NCI-H524 treated with DMSO at 0.1 percent for 48 hours (cell line): Measurements from ENCODE around the gene KCNAB1.

ENCODE experiments used
- DNase-seq: peaks from one replicate; lab custom pipeline; 2025; lab: John Stamatoyannopoulos, UW

The KCNAB1 gene

DNA sequence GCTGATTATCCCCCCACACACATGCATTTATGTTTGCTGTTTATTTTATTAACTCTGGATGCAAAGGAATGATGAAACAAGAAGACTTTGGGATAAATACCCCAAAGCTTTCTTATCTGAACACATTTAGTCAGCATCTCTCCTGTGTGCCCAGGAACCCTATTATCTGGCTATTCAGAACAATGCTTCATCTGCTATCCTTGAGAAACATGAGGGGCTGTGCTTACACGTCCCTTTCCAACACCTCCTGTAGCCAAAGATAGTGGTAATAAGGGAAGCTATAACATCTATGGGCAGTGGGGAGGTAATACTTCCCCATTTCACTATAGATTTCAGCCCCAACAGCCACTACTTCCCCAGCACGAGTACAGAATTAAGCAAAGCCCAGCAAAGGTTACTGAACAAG lies 339.8 kb downstream of the KCNAB1 start:
- no peak for DNase-seq

DNA sequence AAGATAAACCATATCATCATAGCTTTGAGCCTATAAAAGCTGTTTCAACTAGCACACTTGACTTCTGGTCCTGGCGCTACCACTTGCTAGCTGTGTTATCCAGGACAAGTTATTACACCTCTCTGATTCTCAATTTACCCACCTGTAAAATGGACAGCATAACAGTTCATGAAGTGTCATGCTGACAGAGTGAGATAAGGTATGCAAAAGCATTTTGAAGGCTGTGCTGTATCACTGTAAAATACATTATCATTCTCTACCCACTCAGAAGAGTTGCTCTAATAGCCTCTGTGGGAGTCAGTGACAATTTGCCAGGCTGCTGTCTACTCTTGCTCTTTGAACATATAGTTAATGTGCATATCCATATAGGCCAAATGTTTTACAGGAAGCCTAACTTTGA lies 341.5 kb downstream of the KCNAB1 start:
- DNase-seq: no peak

DNA sequence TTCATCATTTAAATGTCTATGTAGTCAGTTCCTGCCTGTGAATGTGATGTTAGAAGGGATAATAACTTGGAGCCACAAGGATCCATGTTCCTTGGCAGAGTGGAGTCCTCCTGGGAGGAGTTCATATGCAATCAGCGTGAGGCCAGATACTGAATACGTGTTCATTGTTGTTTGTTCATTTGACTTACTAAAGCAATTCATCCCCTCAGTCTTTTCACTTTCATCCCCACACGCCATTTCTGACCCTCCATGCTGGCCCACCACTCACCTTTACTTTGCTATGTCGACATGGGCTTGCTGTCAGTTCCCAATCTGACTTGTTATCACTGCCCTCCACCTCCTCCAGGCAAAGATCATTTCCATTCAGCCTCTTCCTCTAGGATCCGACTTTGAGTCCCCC lies 342.7 kb downstream of the KCNAB1 start:
- DNase-seq: no peak

DNA sequence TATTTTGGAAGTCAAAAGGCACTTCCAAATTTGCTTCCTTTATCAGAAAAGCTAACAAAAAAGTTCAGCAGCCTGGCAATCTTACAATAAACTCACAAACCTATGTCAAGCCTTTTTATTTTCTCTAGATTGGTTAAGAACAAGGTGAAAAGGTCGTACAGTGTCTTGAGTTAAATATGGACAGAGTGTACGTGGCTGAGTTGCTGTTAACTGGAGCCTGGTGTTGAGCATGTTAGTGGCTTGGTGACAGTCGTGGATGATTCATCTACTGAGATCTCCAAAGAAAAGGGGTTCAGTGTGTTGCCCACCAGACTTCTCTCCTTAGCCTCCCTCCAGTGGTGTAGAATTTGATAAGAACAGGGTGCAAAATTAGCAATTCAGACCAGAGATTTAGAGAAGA lies 344.8 kb downstream of the KCNAB1 start:
- DNase-seq: no peak

DNA sequence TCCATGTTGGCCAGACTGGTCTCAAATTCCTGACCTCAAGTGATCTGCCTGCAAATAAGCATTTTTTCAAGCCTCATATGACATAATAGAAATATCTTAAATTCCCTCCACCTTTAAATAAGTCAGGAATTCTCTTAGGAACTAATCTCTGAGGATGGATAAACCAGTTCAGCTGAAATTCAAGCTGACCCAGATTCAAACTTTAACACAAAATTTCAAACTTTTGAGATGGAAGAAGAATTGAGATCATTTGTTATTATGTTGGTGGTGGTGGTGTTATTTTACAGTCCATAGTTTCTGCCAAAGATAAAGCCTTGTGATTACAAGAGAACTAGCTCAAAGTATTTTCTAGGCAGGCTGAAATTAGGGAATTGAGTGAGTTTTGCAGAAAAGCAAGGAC lies 349.1 kb downstream of the KCNAB1 start:
- no peak for DNase-seq

DNA sequence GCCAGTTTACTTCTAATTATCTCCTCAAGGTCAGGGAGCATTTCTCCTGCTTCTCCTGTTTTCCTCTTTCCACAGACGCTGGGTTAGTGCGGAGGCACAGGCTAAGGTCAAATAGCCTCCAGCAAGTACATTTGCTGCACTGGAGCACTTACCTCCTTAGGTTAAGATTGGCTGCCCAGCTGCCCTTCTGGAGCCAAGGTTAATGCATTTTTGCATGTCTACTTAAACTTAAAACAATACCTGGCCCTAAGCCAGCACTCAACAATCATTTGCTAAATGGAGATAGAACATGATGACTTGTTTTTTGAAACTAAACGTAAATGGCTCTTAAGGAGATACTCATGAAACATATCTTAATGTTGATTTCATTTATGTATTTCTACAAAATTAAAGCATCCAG lies 351.1 kb downstream of the KCNAB1 start:
- no peak for DNase-seq

DNA sequence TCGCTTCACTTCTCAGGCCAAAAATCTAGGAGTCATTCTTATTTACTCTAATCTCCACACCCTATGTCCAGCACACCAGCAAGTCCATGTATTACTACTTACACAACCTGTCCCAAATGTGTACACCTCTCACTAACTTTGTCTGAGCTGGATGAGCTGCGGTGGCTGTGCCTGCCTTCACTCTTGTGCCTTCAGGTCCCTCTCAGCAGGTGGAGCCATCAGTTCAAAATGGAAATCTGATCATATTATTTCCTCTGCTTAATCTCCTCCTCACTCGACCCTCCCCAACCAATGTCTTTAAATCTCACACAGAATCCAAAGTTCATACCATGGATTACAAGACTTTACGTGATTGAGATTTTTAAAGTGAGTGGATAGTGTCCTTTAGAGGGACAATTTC lies 351.8 kb downstream of the KCNAB1 start:
- DNase-seq: no peak

DNA sequence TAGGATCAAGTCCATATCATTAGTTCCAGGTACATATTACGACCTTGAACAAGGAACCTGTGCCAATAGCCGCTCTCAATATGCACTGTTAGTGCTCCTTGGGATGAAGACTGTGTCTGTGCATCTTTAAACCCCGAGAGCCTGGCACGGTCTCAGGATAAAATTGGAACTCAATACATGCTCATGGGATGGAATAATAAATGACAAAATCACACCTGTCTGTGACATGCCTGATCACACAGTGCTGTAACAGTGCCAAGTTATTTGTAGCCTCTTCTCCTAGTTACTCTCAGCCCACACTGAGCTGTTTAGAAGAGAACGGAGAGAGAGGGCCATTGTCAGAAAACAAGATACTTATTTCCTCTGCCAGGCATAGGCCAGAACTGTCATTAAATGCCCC lies 352.3 kb downstream of the KCNAB1 start:
- no peak for DNase-seq

DNA sequence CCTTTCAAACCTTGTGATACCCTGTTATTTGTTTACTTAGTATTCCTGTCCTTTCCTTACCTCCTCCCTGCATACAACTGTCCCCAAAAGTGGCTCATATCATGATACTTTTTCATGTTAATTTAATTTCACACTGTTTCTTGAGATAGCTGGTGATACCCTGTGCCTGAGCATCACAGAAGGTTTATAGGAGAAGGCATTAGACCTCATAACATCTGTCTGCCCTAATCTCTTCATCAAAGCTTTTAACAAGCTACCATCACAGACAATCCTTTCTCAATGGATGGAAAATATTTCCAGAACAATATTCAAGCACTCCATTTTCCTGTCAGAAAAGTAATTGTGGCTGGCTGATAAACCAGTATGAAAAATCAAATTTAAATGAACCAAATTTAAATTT lies 353.0 kb downstream of the KCNAB1 start:
- DNase-seq: no peak

DNA sequence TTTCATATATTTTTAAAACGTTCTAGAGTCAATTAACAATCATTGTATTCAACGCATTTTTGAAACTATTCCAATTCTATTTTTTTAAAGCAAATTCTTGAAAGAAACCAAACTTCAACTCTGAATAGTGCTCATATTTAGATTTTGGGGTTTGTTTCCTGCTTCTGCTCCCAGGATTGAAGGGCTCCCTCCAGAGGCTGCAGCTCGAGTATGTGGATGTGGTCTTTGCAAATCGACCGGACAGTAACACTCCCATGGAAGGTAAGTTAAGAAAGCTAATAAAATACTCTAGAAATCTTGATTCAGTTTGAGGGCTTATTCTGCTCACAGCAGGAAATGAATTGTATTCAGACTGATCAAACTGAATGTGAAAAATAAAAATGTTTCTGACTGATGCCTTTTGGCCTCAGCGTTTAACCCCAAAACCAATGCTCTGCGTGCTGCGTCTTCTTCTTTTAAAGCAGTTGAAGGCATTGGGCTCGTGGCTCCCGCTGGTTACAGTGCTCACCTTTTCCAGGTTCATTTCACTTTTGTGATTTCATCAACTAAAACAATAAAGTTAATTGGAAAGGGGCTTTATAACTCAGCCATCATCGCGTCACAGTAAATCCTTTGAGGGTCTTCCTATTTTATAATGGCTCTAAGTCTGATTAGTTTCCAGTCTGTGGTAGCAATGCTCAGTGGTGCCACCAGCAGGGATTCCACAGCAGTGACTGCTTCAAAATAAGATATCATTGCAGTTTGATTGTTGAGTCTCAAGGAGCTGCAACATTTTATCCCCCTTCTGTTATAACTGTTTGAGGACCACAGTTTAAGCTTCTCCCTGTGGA lies 354.4 kb downstream of the KCNAB1 start:
- no peak for DNase-seq

DNA sequence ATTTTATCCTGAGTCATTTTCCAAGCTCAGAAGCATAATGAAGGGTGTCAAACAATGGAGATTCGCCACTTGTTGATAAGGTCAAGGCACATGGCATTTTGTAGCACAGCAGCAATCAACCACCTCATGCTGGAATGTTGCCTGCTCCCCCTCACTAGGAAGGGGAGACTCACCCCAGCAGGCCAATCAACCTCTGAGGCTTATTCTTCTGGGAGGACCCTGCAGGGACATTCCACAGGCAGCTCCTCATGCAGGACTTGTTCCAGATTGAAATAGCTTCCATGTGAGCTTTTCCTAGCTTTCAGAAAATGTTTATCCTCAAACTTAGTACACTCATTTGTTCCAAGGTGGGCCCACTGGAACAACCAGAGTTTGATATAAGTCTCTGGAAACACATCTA lies 356.9 kb downstream of the KCNAB1 start:
- no peak for DNase-seq

DNA sequence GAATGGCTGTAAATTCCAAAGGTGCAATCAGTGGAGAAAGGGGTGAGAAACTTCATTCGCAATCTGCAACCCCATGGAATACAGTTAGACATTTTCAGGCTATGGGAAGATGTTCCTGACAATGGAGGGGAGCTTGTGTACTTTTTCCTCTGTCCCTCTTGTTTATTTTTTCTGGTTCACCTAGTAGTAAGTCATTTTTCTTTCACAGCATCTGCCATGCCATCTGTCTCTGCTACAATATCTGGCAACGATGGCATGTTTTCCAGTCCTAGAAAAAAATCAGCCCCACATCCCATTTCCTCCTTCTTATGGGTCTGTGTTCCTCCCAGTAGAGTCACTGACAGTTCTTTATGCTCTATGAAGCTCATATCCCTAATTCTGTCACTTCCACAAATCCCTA lies 358.5 kb downstream of the KCNAB1 start:
- DNase-seq: peak; percentile 58

DNA sequence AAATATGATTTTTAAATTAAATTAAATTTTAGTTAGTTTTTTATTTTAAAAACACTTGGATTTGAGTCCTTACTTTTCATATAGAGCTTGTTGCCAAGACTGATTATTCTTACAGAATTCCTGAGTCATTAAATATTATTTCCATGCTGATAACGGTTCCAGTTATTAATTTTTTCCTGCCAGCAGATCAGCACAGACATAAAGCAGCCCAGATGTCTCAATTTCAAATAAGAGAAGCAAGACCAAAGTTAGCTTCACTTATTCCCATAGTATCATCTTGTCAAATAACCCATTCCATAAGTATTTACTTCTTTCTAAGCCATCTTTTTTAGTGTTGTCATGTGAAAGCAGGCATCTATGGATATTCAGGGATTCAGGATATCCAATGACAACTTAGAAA lies 359.2 kb downstream of the KCNAB1 start:
- DNase-seq: no peak

DNA sequence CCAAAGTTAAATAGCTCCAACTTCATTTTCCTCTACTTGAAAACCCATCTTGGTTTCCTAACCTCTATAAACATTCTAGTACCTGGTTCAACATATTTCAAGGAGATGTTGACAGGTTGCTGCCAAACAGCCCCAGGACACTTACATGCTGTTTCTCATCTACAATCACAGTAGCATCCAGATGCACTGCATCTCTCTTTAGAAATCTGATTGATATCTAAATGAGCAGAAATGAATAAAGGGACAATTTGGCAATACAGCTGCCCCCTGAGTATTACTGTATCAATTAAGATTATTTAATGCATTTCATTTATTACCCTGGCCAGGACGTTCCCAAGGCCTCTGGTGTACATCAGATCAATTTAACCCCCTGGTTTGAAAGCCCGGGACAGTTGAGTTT lies 360.6 kb downstream of the KCNAB1 start:
- no peak for DNase-seq

DNA sequence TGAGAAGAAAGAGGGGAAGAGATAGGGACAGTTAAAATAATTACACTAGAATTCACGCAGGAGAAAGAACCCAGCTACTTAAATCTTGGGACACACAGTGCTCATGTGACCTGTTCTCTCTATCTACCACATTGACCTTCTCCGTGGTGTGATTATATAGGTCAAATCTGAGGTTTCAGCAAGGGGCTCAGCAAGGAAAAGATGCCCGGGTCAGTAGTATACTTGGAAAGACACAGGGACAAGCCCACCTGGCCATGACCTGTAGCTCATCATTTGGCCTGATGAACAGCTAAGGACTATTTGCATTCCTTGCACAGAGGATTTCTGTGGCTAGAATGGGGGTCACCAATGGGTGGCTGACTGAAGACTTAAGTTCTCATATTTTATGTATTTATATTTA lies 362.6 kb downstream of the KCNAB1 start:
- no peak for DNase-seq

DNA sequence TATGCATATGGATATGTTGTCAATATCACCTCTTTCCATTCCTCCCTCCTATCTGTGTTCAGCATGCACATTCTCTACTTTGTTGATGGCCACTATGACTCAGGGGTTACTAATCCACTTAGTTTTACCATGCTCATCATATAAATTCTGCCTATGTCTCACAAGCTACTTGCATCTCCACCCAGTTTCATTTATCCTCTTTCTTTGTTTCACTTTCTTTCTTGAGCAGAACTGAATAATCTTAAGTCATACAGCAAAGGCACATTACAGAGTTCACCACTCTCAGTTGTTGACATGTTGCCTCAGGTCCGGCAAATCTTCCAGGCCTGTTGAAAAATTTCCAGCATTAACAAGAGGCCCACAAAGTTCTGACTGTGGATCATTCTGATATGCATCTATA lies 363.0 kb downstream of the KCNAB1 start:
- no peak for DNase-seq

DNA sequence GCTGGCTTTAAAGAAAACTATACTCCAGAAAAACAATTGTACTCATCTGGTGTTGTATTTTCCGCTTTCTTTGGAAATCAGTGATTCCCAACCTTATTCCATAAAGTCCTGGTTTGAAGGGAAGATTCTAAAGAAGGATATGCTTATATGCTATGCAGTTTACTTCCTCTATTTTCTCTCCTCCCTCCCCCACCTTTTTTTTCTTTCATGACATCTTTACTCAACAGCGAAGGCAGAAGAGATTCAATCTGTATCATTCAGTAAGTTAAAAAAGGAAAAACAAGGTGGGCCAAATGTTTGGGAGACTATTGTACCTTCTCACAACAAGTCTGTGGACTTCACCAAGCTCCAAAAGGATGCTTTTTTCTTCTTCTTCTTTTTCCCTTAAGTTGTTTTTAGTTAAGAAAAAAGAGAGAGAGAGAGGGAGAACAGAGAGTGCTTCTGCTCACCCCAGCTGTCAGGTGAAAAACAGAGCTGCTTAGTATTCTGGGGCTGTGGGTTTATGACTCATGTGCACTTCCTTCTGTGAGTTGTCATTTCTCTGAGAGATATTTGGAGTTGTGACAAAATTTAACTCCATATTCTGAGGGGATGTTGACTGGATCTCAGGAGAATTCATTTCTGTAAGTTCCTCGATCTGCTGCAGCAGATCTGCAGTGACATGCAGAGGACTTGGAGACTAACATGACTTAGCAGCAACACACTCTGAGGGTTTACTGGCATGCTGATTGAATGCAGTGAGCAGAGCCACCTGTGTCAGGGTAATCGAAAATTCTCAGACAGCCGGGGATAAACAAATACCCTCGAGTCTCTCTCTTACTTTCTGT lies 363.8 kb downstream of the KCNAB1 start:
- no peak for DNase-seq

DNA sequence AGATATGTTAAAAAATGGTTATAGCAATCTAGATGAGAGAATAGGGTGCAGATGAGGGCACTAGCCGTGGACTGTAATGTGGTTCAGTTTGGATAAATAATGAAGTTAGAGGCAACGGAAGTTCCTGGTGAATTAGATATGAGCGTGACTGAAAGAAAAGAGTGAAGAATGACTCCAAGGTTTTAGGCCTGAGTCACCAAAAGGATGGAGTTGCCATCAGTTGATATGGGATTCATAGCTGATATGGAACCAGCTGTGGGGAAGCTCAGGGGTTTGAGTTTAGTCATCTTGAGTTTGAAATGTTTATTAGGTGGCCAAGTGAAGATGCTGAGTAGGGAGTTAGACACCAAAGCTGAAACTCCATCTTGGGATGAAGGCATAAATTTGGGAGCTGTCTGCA lies 368.4 kb downstream of the KCNAB1 start:
- DNase-seq: no peak

DNA sequence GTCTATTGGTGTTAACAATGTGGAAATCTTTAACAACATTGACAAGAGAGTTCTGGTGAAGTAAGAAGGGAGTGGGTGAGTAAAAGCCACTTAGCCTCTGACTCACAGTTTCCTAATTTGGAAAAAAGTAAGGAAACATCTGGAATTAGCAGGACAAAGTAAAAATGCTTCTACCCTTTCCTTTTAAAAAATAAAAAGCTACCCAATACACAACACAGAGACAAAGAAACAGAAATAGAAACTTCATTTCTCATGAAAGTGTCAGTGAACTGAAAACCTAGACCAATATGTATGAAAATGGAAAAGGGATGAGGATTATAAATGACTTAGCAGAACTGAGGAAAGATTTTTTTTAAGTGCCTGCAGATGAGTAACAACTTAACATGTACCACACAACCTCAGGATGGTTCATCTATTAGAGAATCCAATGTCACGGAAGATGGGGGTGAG lies 369.1 kb downstream of the KCNAB1 start:
- no peak for DNase-seq

DNA sequence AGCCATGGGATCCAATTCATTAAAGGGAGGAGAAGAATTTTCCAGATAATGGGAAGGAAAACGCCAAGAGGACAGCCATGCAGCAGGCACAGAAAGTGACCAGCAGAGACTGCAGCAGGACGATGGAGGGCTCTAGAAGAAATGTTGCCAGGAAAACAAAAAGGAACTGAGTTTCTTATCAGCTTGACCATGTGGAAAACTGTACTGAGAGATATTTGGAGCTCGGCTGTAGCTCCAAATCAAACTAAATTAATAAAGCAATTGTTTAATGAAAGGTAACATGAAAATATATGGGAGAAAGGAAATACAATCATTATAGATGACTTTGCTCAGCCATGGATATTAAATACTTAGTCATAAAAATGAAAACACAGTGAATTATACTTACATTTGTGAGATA lies 370.8 kb downstream of the KCNAB1 start:
- no peak for DNase-seq

DNA sequence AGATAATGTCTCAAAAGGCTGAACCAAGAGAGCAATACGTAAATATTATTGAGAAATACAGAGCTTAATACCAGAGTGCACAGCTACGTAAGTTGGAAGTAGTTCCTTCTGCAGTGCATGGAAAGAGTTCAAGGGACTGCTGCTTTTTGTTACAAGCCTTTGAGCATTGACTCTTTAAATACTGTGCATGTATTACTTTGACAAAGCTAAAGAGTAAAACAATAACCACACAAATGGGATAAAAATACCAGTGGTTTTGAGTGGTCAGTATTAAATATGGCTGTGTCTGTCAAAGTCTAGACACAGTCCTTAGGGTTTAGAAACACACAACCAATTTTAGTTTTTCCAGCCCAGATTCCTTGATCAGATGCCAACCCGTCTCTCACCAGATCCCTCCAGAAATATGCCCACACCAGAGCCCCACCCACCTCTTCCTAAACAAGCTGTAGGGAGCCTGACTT lies 372.5 kb downstream of the KCNAB1 start:
- DNase-seq: no peak

DNA sequence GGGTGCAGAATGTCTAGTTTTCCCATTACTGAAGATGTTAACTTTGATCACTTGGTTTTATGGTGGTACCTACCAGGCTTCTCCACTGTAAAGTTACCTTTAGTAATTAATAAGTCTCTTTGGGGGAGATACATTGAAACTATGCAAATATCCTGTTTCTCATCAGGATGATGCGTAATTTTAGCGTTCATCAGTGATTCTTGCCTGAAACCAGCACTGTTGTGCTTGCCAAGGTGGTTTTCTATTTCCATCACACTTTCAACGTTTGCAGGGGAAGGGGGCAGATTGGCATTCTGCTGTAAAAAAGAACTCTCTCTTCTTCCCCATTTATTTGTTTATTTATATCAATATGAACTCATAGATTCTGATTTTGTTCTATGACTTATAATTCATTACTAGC lies 373.5 kb downstream of the KCNAB1 start:
- no peak for DNase-seq

DNA sequence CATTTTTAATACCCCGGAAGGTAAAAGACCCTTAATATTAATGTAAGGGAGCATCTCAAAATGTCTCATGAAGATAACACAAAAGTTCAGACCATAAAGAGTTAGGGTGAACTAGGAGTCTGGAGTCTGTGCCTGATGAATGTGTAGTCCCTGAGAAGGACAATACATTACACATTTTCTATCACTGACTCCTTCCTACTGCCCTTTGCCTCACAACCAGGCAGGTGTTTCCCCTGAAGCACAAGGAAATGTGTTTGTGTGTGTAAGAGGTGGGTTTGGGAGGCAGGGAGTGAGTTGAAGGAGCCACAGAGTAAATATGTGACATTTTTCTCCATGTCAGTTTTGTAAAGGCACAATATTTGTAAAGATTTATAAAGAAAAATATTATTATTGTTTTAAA lies 375.4 kb downstream of the KCNAB1 start:
- DNase-seq: no peak
